Mesenchymal stem cell (in vitro differentiated cells and primary cell): ENCODE results near the gene CKMT2.

ENCODE experiments used
- DNase-seq: peaks from one replicate; pipeline ENCODE4 v3.0.0-alpha.2; 2013
- H2AFZ ChIP-seq: one replicate; pipeline ENCODE4 v1.6.1; 2013; ENCODE audit warnings: low read depth, mild to moderate bottlenecking, control low read depth, inconsistent platforms, low read length, moderate library complexity
- H2AK5ac ChIP-seq: 2 replicates; pipeline ENCODE4 v1.6.1; 2013; ENCODE audit warnings: low read length, moderate library complexity, mild to moderate bottlenecking, inconsistent platforms; ENCODE audit not compliant: severe bottlenecking
- H2BK120ac ChIP-seq: one replicate; pipeline ENCODE4 v1.6.1; 2013; ENCODE audit warnings: low read depth, mild to moderate bottlenecking, inconsistent platforms, low read length, moderate library complexity
- H2BK12ac ChIP-seq, 2 experiments: one replicate each; pipeline ENCODE4 v1.6.1; 2013; ENCODE audit warnings: inconsistent platforms in 2 of 2, low read length in 2 of 2, mild to moderate bottlenecking in 2 of 2, moderate library complexity in 2 of 2, control low read depth in 1 of 2
- H2BK15ac ChIP-seq: one replicate; pipeline ENCODE4 v1.6.1; 2013; ENCODE audit warnings: mild to moderate bottlenecking, low read depth, inconsistent platforms; ENCODE audit not compliant: poor library complexity, severe bottlenecking
- H2BK5ac ChIP-seq: 2 replicates; pipeline ENCODE4 v1.6.1; 2013; ENCODE audit warnings: low read depth, mild to moderate bottlenecking, low read length, control low read depth, inconsistent platforms; ENCODE audit not compliant: poor library complexity, severe bottlenecking
- H3K14ac ChIP-seq, 2 experiments: one replicate each; pipeline ENCODE4 v1.6.1; 2013; ENCODE audit warnings: inconsistent platforms in 2 of 2, low read length in 2 of 2, control low read depth in 1 of 2, mild to moderate bottlenecking in 1 of 2, moderate library complexity in 1 of 2
- H3K18ac ChIP-seq, 2 experiments: one replicate each; pipeline ENCODE4 v1.6.1; 2013; ENCODE audit warnings: inconsistent platforms in 2 of 2, low read length in 2 of 2, control low read depth in 1 of 2, low read depth in 1 of 2, mild to moderate bottlenecking in 1 of 2
- H3K23ac ChIP-seq, 2 experiments: one replicate each; pipeline ENCODE4 v1.6.1; 2013; ENCODE audit warnings: inconsistent platforms in 2 of 2, low read length in 2 of 2, mild to moderate bottlenecking in 2 of 2, moderate library complexity in 2 of 2, control low read depth in 1 of 2
- H3K27ac ChIP-seq: 2 replicates; pipeline ENCODE4 v1.5.1; 2013; ENCODE audit warnings: mild to moderate bottlenecking, moderate library complexity, low read length, control low read depth, inconsistent platforms; ENCODE audit not compliant: poor library complexity, severe bottlenecking
- H3K27me3 ChIP-seq, 2 experiments: 2 replicates each; pipeline versions ENCODE4 v1.6.1 to v1.7.0; 2013; ENCODE audit warnings: low read length in 2 of 2, mild to moderate bottlenecking in 2 of 2, moderate library complexity in 2 of 2, control low read depth in 1 of 2, inconsistent platforms in 1 of 2; ENCODE audit not compliant: control insufficient read depth in 1 of 2, insufficient read depth in 1 of 2
- H3K36me3 ChIP-seq, 2 experiments: 2 replicates each; pipeline versions ENCODE4 v1.6.1 to v1.7.0; 2013; ENCODE audit warnings: low read length in 2 of 2, control low read depth in 1 of 2, inconsistent platforms in 1 of 2, low read depth in 1 of 2, mild to moderate bottlenecking in 1 of 2; ENCODE audit not compliant: insufficient read depth in 2 of 2, control insufficient read depth in 1 of 2
- H3K4ac ChIP-seq, 2 experiments: one replicate each; pipeline ENCODE4 v1.6.1; 2013; ENCODE audit warnings: inconsistent platforms in 2 of 2, low read length in 2 of 2, mild to moderate bottlenecking in 2 of 2, moderate library complexity in 2 of 2, control low read depth in 1 of 2, low read depth in 1 of 2
- H3K4me1 ChIP-seq: 2 replicates; pipeline ENCODE4 v1.6.1; 2013; ENCODE audit warnings: low read depth, low read length, control low read depth; ENCODE audit not compliant: control insufficient read depth, insufficient read depth
- H3K4me2 ChIP-seq: 2 replicates; pipeline ENCODE4 v1.6.1; 2013; ENCODE audit warnings: low read length, mild to moderate bottlenecking, inconsistent platforms; ENCODE audit not compliant: poor library complexity, severe bottlenecking
- H3K4me3 ChIP-seq, 2 experiments: 2 replicates each; pipeline versions ENCODE4 v1.5.1 to v1.7.0; 2013; ENCODE audit warnings: low read length in 2 of 2, mild to moderate bottlenecking in 2 of 2, control low read depth in 1 of 2, low read depth in 1 of 2; ENCODE audit not compliant: insufficient read depth in 1 of 2
- H3K79me1 ChIP-seq: replicated peaks from 2 replicates; pipeline ENCODE4 v1.6.1; 2013; ENCODE audit warnings: mild to moderate bottlenecking, control low read depth, low read length, inconsistent platforms; ENCODE audit not compliant: poor library complexity, severe bottlenecking
- H3K9ac ChIP-seq: 2 replicates; pipeline ENCODE4 v1.7.0; 2013; ENCODE audit warnings: mild to moderate bottlenecking, low read length, moderate library complexity
- H3K9me3 ChIP-seq: 2 replicates; pipeline ENCODE4 v1.7.0; 2013; ENCODE audit warnings: mild to moderate bottlenecking, low read length; ENCODE audit not compliant: control insufficient read depth
- H4K8ac ChIP-seq: one replicate; pipeline ENCODE4 v1.6.1; 2013; ENCODE audit warnings: inconsistent platforms, mild to moderate bottlenecking, low read length, moderate library complexity
- H4K91ac ChIP-seq: one replicate; pipeline ENCODE4 v1.6.1; 2013; ENCODE audit warnings: mild to moderate bottlenecking, low read length, inconsistent platforms
- WGBS: methylation state at CpG from one replicate; pipeline ENCODE4 v1.1.7; 2013; ENCODE audit warnings: mixed read lengths; 5-methylcytosine and 5-hydroxymethylcytosine counted together

Gene CKMT2

DNA sequence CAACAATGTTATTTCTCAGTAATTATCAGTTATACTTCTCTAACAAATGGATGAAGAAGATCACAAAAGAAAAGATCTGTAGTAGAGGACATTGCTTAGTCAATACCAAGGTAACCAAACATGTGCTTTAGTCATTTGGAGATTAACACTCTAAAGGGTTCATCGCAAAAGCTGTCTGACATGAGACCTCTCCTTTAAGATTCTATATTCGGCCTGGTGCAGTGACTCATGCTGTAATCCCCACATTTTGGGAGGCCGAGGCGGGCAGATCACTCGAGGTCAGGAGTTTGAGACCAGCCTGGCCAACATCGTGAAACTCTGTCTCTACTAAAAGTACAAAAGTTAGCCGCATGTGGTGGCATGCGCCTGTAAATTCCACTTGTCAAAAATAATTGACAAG is 18.3 kb upstream of the CKMT2 start:
- no peak overlapping the region for H3K23ac ChIP-seq

DNA sequence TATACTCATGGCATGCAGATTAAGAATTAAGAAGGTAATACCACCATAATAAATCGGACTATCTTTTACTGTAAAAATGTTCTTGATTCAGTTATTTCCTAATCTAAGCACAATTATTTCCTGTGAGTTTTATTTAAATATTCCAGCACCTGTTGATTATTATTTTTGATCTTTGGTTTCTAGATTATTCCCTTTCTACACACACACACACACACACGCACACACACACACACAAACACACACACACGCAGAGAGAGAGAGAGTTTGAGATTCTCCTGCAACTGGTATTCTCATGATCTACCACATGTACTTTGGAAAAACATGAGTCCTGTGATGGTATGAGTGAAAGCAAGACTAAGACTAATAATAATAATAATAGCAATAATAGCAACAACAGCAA is 17.0 kb upstream of the CKMT2 start:
- no peaks in the 10 kb centered on the region for H3K9me3 ChIP-seq

More for the DNA sequence above, 18.3 kb upstream of the CKMT2 start:
- Histone ChIP-seq H3K79me1 (no peaks in the 10 kb centered on the region), H4K8ac (no peak overlapping the region), H3K9me3 (no peaks in the 10 kb centered on the region), H3K4ac (no peak overlapping the region), H3K9ac (no peak overlapping the region), H2BK12ac (no peak overlapping the region), H3K36me3 (no peaks in the 10 kb centered on the region), H3K27ac (no peak overlapping the region), H2AFZ (no peak overlapping the region), H2BK5ac (no peak overlapping the region), H2AK5ac (no peak overlapping the region), H3K27me3 (no peaks in the 10 kb centered on the region), H3K4me1 (peaks cover 6% of the 10 kb centered on the region), H3K4me2 (no peak overlapping the region), H3K18ac (no peak overlapping the region), H2BK120ac (no peak overlapping the region), H3K14ac (no peak overlapping the region), H3K4me3 (no peak overlapping the region), H2BK15ac (no peak overlapping the region), H4K91ac (no peak overlapping the region)
- 92% methylated on average over 6 of the region's 8 CpGs for WGBS
- DNase-seq: no peak

DNA sequence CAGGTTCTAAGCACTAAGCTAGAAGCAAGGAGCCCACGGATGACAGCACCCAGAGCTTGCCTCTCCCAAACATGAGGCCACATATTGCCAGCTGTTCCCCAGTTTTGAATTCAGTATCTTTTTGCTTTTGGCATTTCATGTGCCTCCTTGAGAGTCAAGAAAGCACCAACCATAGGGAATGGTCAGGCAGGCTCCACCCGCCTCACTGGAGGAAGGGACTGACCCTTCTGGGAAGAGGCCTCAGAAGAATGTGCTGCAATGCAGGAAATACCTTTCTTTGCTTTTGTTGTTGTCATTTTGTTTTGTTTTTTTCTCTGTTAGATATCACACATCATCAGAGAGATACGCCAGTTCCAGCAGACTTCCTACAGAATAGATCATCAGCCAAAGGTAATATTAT is 13.7 kb upstream of the CKMT2 start:
- no peak overlapping the region for H3K9ac ChIP-seq
- no peak overlapping the region for H4K91ac ChIP-seq
- H3K4me1 ChIP-seq: no peaks in the 10 kb centered on the region

More for the DNA sequence above, 17.0 kb upstream of the CKMT2 start:
- no peak overlapping the region for H2AFZ ChIP-seq
- no peaks in the 10 kb centered on the region for H3K36me3 ChIP-seq
- no peak for DNase-seq
- H3K27me3 ChIP-seq: no peaks in the 10 kb centered on the region
- H3K18ac ChIP-seq: no peak overlapping the region
- H3K14ac ChIP-seq: no peak overlapping the region
- no peaks in the 10 kb centered on the region for H3K79me1 ChIP-seq
- no peak overlapping the region for H3K4me3 ChIP-seq
- H2BK15ac ChIP-seq: no peak overlapping the region
- no peak overlapping the region for H3K4ac ChIP-seq
- peaks cover 6% of the 10 kb centered on the region for H3K4me1 ChIP-seq
- no peak overlapping the region for H4K8ac ChIP-seq
- no peak overlapping the region for H3K9ac ChIP-seq
- no peak overlapping the region for H3K27ac ChIP-seq
- no peak overlapping the region for H4K91ac ChIP-seq
- H2BK120ac ChIP-seq: no peak overlapping the region
- H3K23ac ChIP-seq: no peak overlapping the region
- no peak overlapping the region for H2BK12ac ChIP-seq
- H2AK5ac ChIP-seq: no peak overlapping the region
- no peak overlapping the region for H2BK5ac ChIP-seq
- 60% methylated on average over 1 of the region's 3 CpGs for WGBS
- no peak overlapping the region for H3K4me2 ChIP-seq

DNA sequence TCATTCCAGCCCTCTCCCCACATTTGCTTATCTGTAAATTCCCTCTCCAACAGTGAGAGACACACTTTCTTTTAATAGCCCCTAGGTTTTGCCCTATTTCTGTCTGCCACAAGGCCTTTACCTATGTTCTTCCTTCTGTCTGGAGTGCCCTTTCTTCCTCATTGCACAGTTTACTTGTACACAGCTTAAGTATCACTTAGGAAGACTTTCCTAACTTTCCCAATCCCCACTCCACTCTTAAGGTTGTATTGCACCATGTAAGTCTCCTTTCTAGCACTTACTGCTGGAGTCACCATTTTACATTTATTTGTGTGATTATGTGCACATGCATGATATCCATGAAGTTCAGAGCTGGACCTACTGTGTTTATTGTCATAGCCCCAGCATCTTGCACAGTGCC is 10.8 kb upstream of the CKMT2 start:
- Histone ChIP-seq H3K27me3 (peaks cover 0 to 7% of the 10 kb centered on the region in 2 experiments), H3K36me3 (no peaks in the 10 kb centered on the region), H3K14ac (no peak overlapping the region), H3K4me3 (no peak overlapping the region), H3K4ac (no peak overlapping the region), H4K8ac (no peak overlapping the region), H2AK5ac (no peak overlapping the region), H2BK5ac (no peak overlapping the region), H2BK120ac (no peak overlapping the region), H3K27ac (no peak overlapping the region), H3K9me3 (no peaks in the 10 kb centered on the region), H3K79me1 (no peaks in the 10 kb centered on the region), H2AFZ (no peak overlapping the region), H2BK12ac (no peak overlapping the region), H3K9ac (no peak overlapping the region), H2BK15ac (no peak overlapping the region), H3K4me2 (no peak overlapping the region), H3K18ac (no peak overlapping the region), H4K91ac (no peak overlapping the region), H3K4me1 (no peaks in the 10 kb centered on the region), H3K23ac (no peak overlapping the region)
- DNase-seq: no peak

More for the DNA sequence above, 13.7 kb upstream of the CKMT2 start:
- no peak overlapping the region for H2BK5ac ChIP-seq
- H2AFZ ChIP-seq: no peak overlapping the region
- no peak overlapping the region for H3K4me3 ChIP-seq
- no peaks in the 10 kb centered on the region for H3K9me3 ChIP-seq
- H3K79me1 ChIP-seq: no peaks in the 10 kb centered on the region
- H3K18ac ChIP-seq: no peak overlapping the region
- no peaks in the 10 kb centered on the region for H3K36me3 ChIP-seq
- H2BK120ac ChIP-seq: no peak overlapping the region
- H2AK5ac ChIP-seq: no peak overlapping the region
- H2BK12ac ChIP-seq: no peak overlapping the region
- H3K27me3 ChIP-seq: no peaks in the 10 kb centered on the region
- no peak overlapping the region for H3K14ac ChIP-seq
- H3K4ac ChIP-seq: no peak overlapping the region
- no peak overlapping the region for H3K23ac ChIP-seq
- no peak overlapping the region for H2BK15ac ChIP-seq
- no peak for DNase-seq
- H3K27ac ChIP-seq: no peak overlapping the region
- WGBS: 98% methylated on average over 2 of the region's 3 CpGs
- no peak overlapping the region for H3K4me2 ChIP-seq
- no peak overlapping the region for H4K8ac ChIP-seq
